Immature natural killer cell (primary cell): ENCODE results near the gene ANKRD44. TPM values are rescaled to one million over a fixed set of nuclear protein-coding genes. Genes with fewer than 3 reads are reported as not detected.

ENCODE experiments used
- DNase-seq, 3 donors: peaks; one replicate each; pipeline ENCODE4 v3.0.0; 2022; ENCODE audit warnings: mixed read lengths in 1 of 3
- H3K27ac Mint-ChIP-seq, 6 donors: one replicate each; pipeline ENCODE4 v1.8.0; 2020; ENCODE audit warnings: mixed read lengths in 6 of 6, mild to moderate bottlenecking in 5 of 6, inconsistent platforms in 4 of 6, moderate library complexity in 3 of 6
- H3K27me3 Mint-ChIP-seq, 3 donors: one replicate each; pipeline ENCODE4 v1.8.0; 2020 to 2021; ENCODE audit warnings: low read depth in 3 of 3, mild to moderate bottlenecking in 3 of 3, mixed read lengths in 3 of 3, moderate library complexity in 3 of 3, inconsistent platforms in 1 of 3
- H3K36me3 Mint-ChIP-seq, 3 donors: one replicate each; pipeline ENCODE4 v1.8.0; 2020; ENCODE audit warnings: mixed read lengths in 3 of 3, inconsistent platforms in 2 of 3, mild to moderate bottlenecking in 2 of 3
- H3K4me1 Mint-ChIP-seq, 2 donors: one replicate each; pipeline ENCODE4 v1.8.0; 2020; ENCODE audit warnings: inconsistent platforms in 2 of 2, mild to moderate bottlenecking in 2 of 2, mixed read lengths in 2 of 2, moderate library complexity in 1 of 2
- H3K4me3 Mint-ChIP-seq, 5 donors: one replicate each; pipeline ENCODE4 v1.8.0; 2020; ENCODE audit warnings: mild to moderate bottlenecking in 5 of 5, mixed read lengths in 5 of 5, inconsistent platforms in 3 of 5, moderate library complexity in 3 of 5
- H3K9me3 Mint-ChIP-seq, 6 donors: one replicate each; pipeline ENCODE4 v1.8.0; 2020; ENCODE audit warnings: mild to moderate bottlenecking in 6 of 6, mixed read lengths in 6 of 6, inconsistent platforms in 4 of 6, moderate library complexity in 3 of 6
- polyA plus RNA-seq, 3 donors: library from polyadenylated mRNA; unstranded; fragments of 300-500 nt; fragmentation: Illumina TruSeq; gene quantifications; one replicate each; pipeline ENCODE4 v1.2.3, GENCODE V29; 2021

The ANKRD44 gene
- polyA plus RNA-seq, 3 donors from 2014 or later = 58.0 to 125 (median 65.6) TPM

- Mint-ChIP-seq H3K36me3 (peaks cover 0 to under 1% (median 0%) of the 10 kb centered on the region in 3 donors), H3K4me1 (peaks cover 82 to 96% of the 10 kb centered on the region in 2 donors), H3K9me3 (no peaks in the 10 kb centered on the region), H3K27ac (peak overlapping the region; percentile 92 to 97 (median 95)), H3K4me3 (peak overlapping the region; percentile 55 to 97 (median 93)), H3K27me3 (peaks cover 6 to 14% (median 11%) of the 10 kb centered on the region in 3 donors)
- DNase-seq = peak in 2 of 3 donors; percentile 11 to 32
Measured at GRCh38 chr2:197196541-197197180, 113.9 kb downstream of the ANKRD44 start.

- H3K4me3 Mint-ChIP-seq = peak overlapping the region; percentile 18 to 97 (median 35)
- H3K9me3 Mint-ChIP-seq = no peaks in the 10 kb centered on the region
- no peaks in the 10 kb centered on the region for H3K36me3 Mint-ChIP-seq
- no peak for DNase-seq
- peaks cover 6 to 14% (median 11%) of the 10 kb centered on the region in 3 donors for H3K27me3 Mint-ChIP-seq
- peaks cover 81 to 96% of the 10 kb centered on the region in 2 donors for H3K4me1 Mint-ChIP-seq
- peak overlapping the region; percentile 92 to 97 (median 95) for H3K27ac Mint-ChIP-seq
Measured at GRCh38 chr2:197195518-197195917, 115.1 kb downstream of the ANKRD44 start.

- peak overlapping the region; percentile 4 to 71 (median 67) for H3K4me3 Mint-ChIP-seq
- peaks cover 72 to 90% of the 10 kb centered on the region in 2 donors for H3K4me1 Mint-ChIP-seq
- peak overlapping the region; percentile 76 to 92 (median 82) for H3K27ac Mint-ChIP-seq
- no peaks in the 10 kb centered on the region for H3K9me3 Mint-ChIP-seq
- peak; percentile 71 to 73 (median 71) for DNase-seq
- no peaks in the 10 kb centered on the region for H3K36me3 Mint-ChIP-seq
- peaks cover 2 to 4% (median 2%) of the 10 kb centered on the region in 3 donors for H3K27me3 Mint-ChIP-seq
Measured at GRCh38 chr2:197191940-197192322, 118.6 kb downstream of the ANKRD44 start.

- DNase-seq = peak; percentile 60 to 66 (median 64)
- H3K4me1 Mint-ChIP-seq = peaks cover 69 to 89% of the 10 kb centered on the region in 2 donors
- no peaks in the 10 kb centered on the region for H3K36me3 Mint-ChIP-seq
Measured at GRCh38 chr2:197191177-197191939, 119.2 kb downstream of the ANKRD44 start.

GRCh38 chr2:197190100-197190432, 120.5 kb downstream of the ANKRD44 start:
- Mint-ChIP-seq H3K27me3 (peaks cover 0 to 4% (median 2%) of the 10 kb centered on the region in 3 donors), H3K36me3 (peaks cover 0 to 5% (median 5%) of the 10 kb centered on the region in 3 donors), H3K4me1 (peaks cover 66 to 89% of the 10 kb centered on the region in 2 donors), H3K4me3 (no peak overlapping the region), H3K27ac (peak overlapping the region in 4 of 6 donors; percentile 3 to 86 (median 56)), H3K9me3 (no peaks in the 10 kb centered on the region)
- DNase-seq = no peak

More at GRCh38 chr2:197191177-197191939, 119.2 kb downstream of the ANKRD44 start:
- peak overlapping the region; percentile 7 to 71 (median 67) for H3K4me3 Mint-ChIP-seq
- peak overlapping the region; percentile 76 to 92 (median 82) for H3K27ac Mint-ChIP-seq
- peaks cover 2 to 4% (median 2%) of the 10 kb centered on the region in 3 donors for H3K27me3 Mint-ChIP-seq
- H3K9me3 Mint-ChIP-seq = no peaks in the 10 kb centered on the region

GRCh38 chr2:197189426-197190099, 121.0 kb downstream of the ANKRD44 start:
- Mint-ChIP-seq H3K4me3 (no peak overlapping the region), H3K4me1 (peaks cover 66 to 89% of the 10 kb centered on the region in 2 donors), H3K27me3 (peaks cover under 1 to 4% (median 2%) of the 10 kb centered on the region in 3 donors)

GRCh38 chr2:197185676-197186075, 124.9 kb downstream of the ANKRD44 start:
- Mint-ChIP-seq H3K4me1 (peaks cover 77 to 92% of the 10 kb centered on the region in 2 donors), H3K27me3 (peaks cover 0 to 2% (median 1%) of the 10 kb centered on the region in 3 donors), H3K27ac (peak overlapping the region in 4 of 6 donors; percentile 31 to 71 (median 70)), H3K36me3 (peaks cover 3 to 15% (median 8%) of the 10 kb centered on the region in 3 donors), H3K9me3 (no peaks in the 10 kb centered on the region), H3K4me3 (no peak overlapping the region)
- no peak for DNase-seq

More at GRCh38 chr2:197189426-197190099, 121.0 kb downstream of the ANKRD44 start:
- peak overlapping the region in 5 of 6 donors; percentile 14 to 86 (median 54) for H3K27ac Mint-ChIP-seq
- peaks cover 2 to 7% (median 6%) of the 10 kb centered on the region in 3 donors for H3K36me3 Mint-ChIP-seq
- no peaks in the 10 kb centered on the region for H3K9me3 Mint-ChIP-seq
- DNase-seq = no peak

- H3K4me1 Mint-ChIP-seq = peaks cover 82 to 96% of the 10 kb centered on the region in 2 donors
- H3K27ac Mint-ChIP-seq = peak overlapping the region in 4 of 6 donors; percentile 31 to 71 (median 70)
- peaks cover 3 to 15% (median 8%) of the 10 kb centered on the region in 3 donors for H3K36me3 Mint-ChIP-seq
- no peak for DNase-seq
- no peak overlapping the region for H3K4me3 Mint-ChIP-seq
- H3K27me3 Mint-ChIP-seq = peaks cover 0 to 2% (median 1%) of the 10 kb centered on the region in 3 donors
- H3K9me3 Mint-ChIP-seq = no peaks in the 10 kb centered on the region
Measured at GRCh38 chr2:197184959-197185586, 125.5 kb downstream of the ANKRD44 start.

- DNase-seq = no peak
- Mint-ChIP-seq H3K27me3 (peaks cover 0 to 2% (median 1%) of the 10 kb centered on the region in 3 donors), H3K4me3 (no peak overlapping the region), H3K9me3 (no peaks in the 10 kb centered on the region), H3K27ac (peak overlapping the region; percentile 12 to 80 (median 48)), H3K36me3 (peaks cover 3 to 15% (median 8%) of the 10 kb centered on the region in 3 donors), H3K4me1 (peaks cover 84 to 98% of the 10 kb centered on the region in 2 donors)
Measured at GRCh38 chr2:197183355-197183754, 127.2 kb downstream of the ANKRD44 start.

- Mint-ChIP-seq H3K9me3 (no peaks in the 10 kb centered on the region), H3K36me3 (peaks cover 3 to 15% (median 8%) of the 10 kb centered on the region in 3 donors), H3K27ac (peak overlapping the region; percentile 12 to 80 (median 51)), H3K4me1 (peaks cover 77 to 92% of the 10 kb centered on the region in 2 donors), H3K27me3 (peaks cover 0 to 2% (median 1%) of the 10 kb centered on the region in 3 donors), H3K4me3 (no peak overlapping the region)
- no peak for DNase-seq
Measured at GRCh38 chr2:197182668-197183067, 127.9 kb downstream of the ANKRD44 start.

- Mint-ChIP-seq H3K36me3 (peaks cover 3 to 15% (median 8%) of the 10 kb centered on the region in 3 donors), H3K9me3 (no peaks in the 10 kb centered on the region), H3K4me3 (no peak overlapping the region), H3K27me3 (peaks cover 0 to 1% (median 0%) of the 10 kb centered on the region in 3 donors), H3K27ac (peak overlapping the region; percentile 3 to 83 (median 62)), H3K4me1 (peaks cover 70 to 86% of the 10 kb centered on the region in 2 donors)
- no peak for DNase-seq
Measured at GRCh38 chr2:197181491-197181890, 129.1 kb downstream of the ANKRD44 start.

- Mint-ChIP-seq H3K36me3 (peaks cover 3 to 10% (median 3%) of the 10 kb centered on the region in 3 donors), H3K27me3 (peaks cover 0 to 1% (median 0%) of the 10 kb centered on the region in 3 donors), H3K27ac (peak overlapping the region; percentile 3 to 72 (median 56)), H3K9me3 (no peaks in the 10 kb centered on the region), H3K4me3 (no peak overlapping the region), H3K4me1 (peaks cover 67 to 86% of the 10 kb centered on the region in 2 donors)
- DNase-seq = no peak
Measured at GRCh38 chr2:197179744-197180498, 130.7 kb downstream of the ANKRD44 start.
